ENCODE results near the gene COX7C. TPM values are rescaled to one million over a fixed set of nuclear protein-coding genes. Genes with fewer than 3 reads are reported as not detected.

The COX7C gene
- total and polyA plus RNA-seq, 5 donors from 2014 or later: 383 to 1,044 (median 855) TPM

- Mint-ChIP-seq H3K4me1 (peaks cover 0 to 4% (median under 1%) of the 10 kb centered on the region in 4 donors), H3K27ac (no peak overlapping the region), H3K9me3 (peaks cover 0 to 3% (median 0%) of the 10 kb centered on the region in 7 donors), H3K36me3 (no peaks in the 10 kb centered on the region), H3K4me3 (no peak overlapping the region), H3K27me3 (peaks cover 4% of the 10 kb centered on the region)
- Histone ChIP-seq H3K27ac (ENCODE audit: insufficient read depth, low read length, poor library complexity, severe bottlenecking) (no peak overlapping the region), H3K4me3 (ENCODE audit: low read depth, low read length) (no peak overlapping the region), H3K36me3 (ENCODE audit: control insufficient read depth, insufficient read depth, low read length) (no peaks in the 10 kb centered on the region), H3K9me3 (ENCODE audit: control insufficient read depth in 2 of 2, low read length in 2 of 2) (no peaks in the 10 kb centered on the region), H3K4me1 (ENCODE audit: control insufficient read depth, insufficient read depth, low read length, poor library complexity, severe bottlenecking) (no peaks in the 10 kb centered on the region), H3K27me3 (ENCODE audit: control insufficient read depth, insufficient read depth, low read length) (no peaks in the 10 kb centered on the region)
- no peak for ATAC-seq (ENCODE audit: low read depth in 2 of 2)
- DNase-seq: no peak
These were observed 49.2 kb downstream of the COX7C start for GRCh38 chr5:86666981-86667380.

All from CD4-positive, CD25-positive, alpha-beta regulatory T cell (primary cell).